Tibial nerve (tissue), 4 donors: ENCODE measurements around the gene H6PD. TPM values are rescaled to one million over a fixed set of nuclear protein-coding genes. Genes with fewer than 3 reads are reported as not detected.
"Not testable (repeated sequence)": the region's sequence is repeated elsewhere in the genome, so short reads cannot be mapped to it uniquely, and the experiment has no call there.

Source experiments
- DNase-seq, 2 donors: peaks; one replicate each; pipeline ENCODE4 v3.0.0-alpha.2; 2019; ENCODE audit warnings: low spot score in 2 of 2
- H3K27ac ChIP-seq, 4 donors: fragments of 200-600 bp; sonication (generic) in 3 of 4; one replicate each; pipeline ENCODE4 v1.5.1; 2017 to 2019; ENCODE audit warnings: mild to moderate bottlenecking in 1 of 4
- H3K27me3 ChIP-seq, 2 donors: fragments of 200-600 bp; sonication (generic) in 1 of 2; one replicate each; pipeline versions ENCODE4 v1.5.1 to v1.6.0; 2017 to 2019
- H3K36me3 ChIP-seq, 3 donors: fragments of 200-600 bp; sonication (generic); one replicate each; pipeline ENCODE4 v1.5.1; 2018 to 2019
- H3K4me1 ChIP-seq, 4 donors: fragments of 200-600 bp; sonication (generic) in 3 of 4; one replicate each; pipeline ENCODE4 v1.5.1; 2017 to 2019
- H3K4me3 ChIP-seq, 4 donors: fragments of 200-600 bp; sonication (generic) in 3 of 4; one replicate each; pipeline ENCODE4 v1.5.1; 2017 to 2019; ENCODE audit warnings: mild to moderate bottlenecking in 1 of 4, moderate library complexity in 1 of 4
- H3K9me3 ChIP-seq, 4 donors: fragments of 200-600 bp; sonication (generic) in 3 of 4; one replicate each; pipeline ENCODE4 v1.5.1; 2017 to 2019
- EP300 ChIP-seq, 2 donors: sonication (generic); formaldehyde crosslinking; IDR thresholded peaks; one replicate each; pipeline ENCODE4 v1.6.1; 2017; ENCODE audit warnings: antibody characterized with exemption in 2 of 2, mild to moderate bottlenecking in 1 of 2
- POLR2A ChIP-seq, 2 donors: fragments of 450-650 bp; IDR thresholded peaks; one replicate each; pipeline ENCODE4 v1.6.1; 2017; ENCODE audit warnings: antibody characterized with exemption in 2 of 2, mild to moderate bottlenecking in 2 of 2, moderate library complexity in 2 of 2
- WGBS, 2 donors: methylation state at CpG; one replicate each; pipeline ENCODE4 v1.1.5; 2018; 5-methylcytosine and 5-hydroxymethylcytosine counted together
- total RNA-seq, 4 donors: library from RNA; depleted of rRNA; stranded (reverse); fragments of >200 nt; gene quantifications; one replicate each; pipeline ENCODE4 v1.1.0, GENCODE V29; 2016
- TF ChIP-seq, protein P1 (sequence below), 5 experiments: fragments of 200-600 bp in 3 of 5; fragments of 450-650 bp in 2 of 5; sonication (generic) in 3 of 5; IDR thresholded peaks; one replicate each; pipeline ENCODE4 v1.5.1; 2016 to 2019; ENCODE audit warnings: antibody characterized with exemption in 5 of 5, mild to moderate bottlenecking in 3 of 5, moderate library complexity in 2 of 5

Gene H6PD
- total RNA-seq, 4 donors from 2014 or later = 53.1 to 88.6 (median 72.7) TPM

GRCh38 chr1:9297831-9298230 lies 63.3 kb downstream of the H6PD start:
- no peak overlapping the region for H3K4me3 ChIP-seq
- TF ChIP-seq, protein P1, sequence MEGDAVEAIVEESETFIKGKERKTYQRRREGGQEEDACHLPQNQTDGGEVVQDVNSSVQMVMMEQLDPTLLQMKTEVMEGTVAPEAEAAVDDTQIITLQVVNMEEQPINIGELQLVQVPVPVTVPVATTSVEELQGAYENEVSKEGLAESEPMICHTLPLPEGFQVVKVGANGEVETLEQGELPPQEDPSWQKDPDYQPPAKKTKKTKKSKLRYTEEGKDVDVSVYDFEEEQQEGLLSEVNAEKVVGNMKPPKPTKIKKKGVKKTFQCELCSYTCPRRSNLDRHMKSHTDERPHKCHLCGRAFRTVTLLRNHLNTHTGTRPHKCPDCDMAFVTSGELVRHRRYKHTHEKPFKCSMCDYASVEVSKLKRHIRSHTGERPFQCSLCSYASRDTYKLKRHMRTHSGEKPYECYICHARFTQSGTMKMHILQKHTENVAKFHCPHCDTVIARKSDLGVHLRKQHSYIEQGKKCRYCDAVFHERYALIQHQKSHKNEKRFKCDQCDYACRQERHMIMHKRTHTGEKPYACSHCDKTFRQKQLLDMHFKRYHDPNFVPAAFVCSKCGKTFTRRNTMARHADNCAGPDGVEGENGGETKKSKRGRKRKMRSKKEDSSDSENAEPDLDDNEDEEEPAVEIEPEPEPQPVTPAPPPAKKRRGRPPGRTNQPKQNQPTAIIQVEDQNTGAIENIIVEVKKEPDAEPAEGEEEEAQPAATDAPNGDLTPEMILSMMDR (IDR thresholded peaks at IDR 0.05) = no peak
- TF ChIP-seq EP300 (IDR thresholded peaks at IDR 0.05) (no peak), POLR2A (IDR thresholded peaks at IDR 0.05) (no peak)
- 67 to 77% methylated on average over 8 to 9 of the region's 9 CpGs for WGBS, 2 donors
- no peaks in the 10 kb centered on the region for H3K27me3 ChIP-seq
- peak overlapping the region in 1 of 4 donors; percentile 49 for H3K27ac ChIP-seq
- DNase-seq = no peak
- peaks cover 3 to 74% (median 24%) of the 10 kb centered on the region in 4 donors for H3K4me1 ChIP-seq
- no peaks in the 10 kb centered on the region for H3K36me3 ChIP-seq
- H3K9me3 ChIP-seq = no peaks in the 10 kb centered on the region

GRCh38 chr1:9298282-9298681 lies 63.7 kb downstream of the H6PD start:
- WGBS, 2 donors = 45 to 66% methylated on average over 3 of the region's 3 CpGs
- TF ChIP-seq POLR2A (IDR thresholded peaks at IDR 0.05) (no peak), EP300 (IDR thresholded peaks at IDR 0.05) (no peak)
- TF ChIP-seq, protein P1 (IDR thresholded peaks at IDR 0.05) = no peak
- H3K27me3 ChIP-seq = no peaks in the 10 kb centered on the region
- H3K9me3 ChIP-seq = no peaks in the 10 kb centered on the region
- H3K36me3 ChIP-seq = no peaks in the 10 kb centered on the region
- H3K4me1 ChIP-seq = peaks cover 3 to 78% (median 28%) of the 10 kb centered on the region in 4 donors
- H3K27ac ChIP-seq = no peak overlapping the region
- DNase-seq = no peak
- H3K4me3 ChIP-seq = no peak overlapping the region

- DNase-seq, H3K36me3 ChIP-seq, H3K4me3 ChIP-seq, H3K9me3 ChIP-seq, H3K27me3 ChIP-seq: not testable (repeated sequence)
- peaks cover 3 to 81% (median 28%) of the 10 kb centered on the region in 4 donors for H3K4me1 ChIP-seq
- WGBS, 2 donors = 84 to 85% methylated on average over 16 of the region's 16 CpGs
- H3K27ac ChIP-seq = peak overlapping the region in 3 of 4 donors; percentile 29 to 74 (median 50)
Observed at GRCh38 chr1:9299571-9300541, 65.3 kb downstream of the H6PD start.

GRCh38 chr1:9300573-9300972 lies 66.0 kb downstream of the H6PD start:
- DNase-seq = no peak
- Histone ChIP-seq H3K27ac (peak overlapping the region in 3 of 4 donors; percentile 29 to 74 (median 50)), H3K36me3 (no peaks in the 10 kb centered on the region), H3K4me1 (peaks cover 3 to 80% (median 24%) of the 10 kb centered on the region in 4 donors), H3K9me3 (no peaks in the 10 kb centered on the region), H3K27me3 (no peaks in the 10 kb centered on the region), H3K4me3 (no peak overlapping the region)
- no peak for TF ChIP-seq EP300 (IDR thresholded peaks at IDR 0.05)
- TF ChIP-seq, protein P1 (IDR thresholded peaks at IDR 0.05) = no peak
- TF ChIP-seq POLR2A (IDR thresholded peaks at IDR 0.05) = no peak
- WGBS, 2 donors = 78 to 82% methylated on average over 6 of the region's 6 CpGs

GRCh38 chr1:9302745-9303524 lies 68.4 kb downstream of the H6PD start:
- H3K27ac ChIP-seq = peak overlapping the region in 2 of 4 donors; percentile 70
- peak in 1 of 2 donors; percentile 28 for DNase-seq
- no peaks in the 10 kb centered on the region for H3K27me3 ChIP-seq
- no peaks in the 10 kb centered on the region for H3K9me3 ChIP-seq
- WGBS, 2 donors = 42 to 44% methylated on average over 9 of the region's 9 CpGs
- no peaks in the 10 kb centered on the region for H3K36me3 ChIP-seq
- H3K4me3 ChIP-seq = no peak overlapping the region
- H3K4me1 ChIP-seq = peaks cover 3 to 76% (median 17%) of the 10 kb centered on the region in 4 donors
- TF ChIP-seq POLR2A (IDR thresholded peaks at IDR 0.05) (no peak), EP300 (IDR thresholded peaks at IDR 0.05) (peak in 1 of 2 donors; percentile 27)
- TF ChIP-seq, protein P1 (IDR thresholded peaks at IDR 0.05) = peak in 1 of 5 experiments; percentile 9
